H1 (cell line): ENCODE results near the gene CTDP1. TPM values are rescaled to one million over a fixed set of nuclear protein-coding genes. Genes with fewer than 3 reads are reported as not detected.

ENCODE experiments used
- HDAC2 ChIP-seq, 2 experiments: fragments of 300-600 bp in 1 of 2; sonication (generic) in 1 of 2; IDR thresholded peaks; 2 replicates each; pipeline ENCODE4 v1.6.1; 2011 to 2012; ENCODE audit warnings: low read depth in 2 of 2, low read length in 2 of 2, mild to moderate bottlenecking in 2 of 2, moderate library complexity in 2 of 2, borderline replicate concordance in 1 of 2, inconsistent platforms in 1 of 2
- MAFK ChIP-seq: IDR thresholded peaks from 2 replicates; pipeline ENCODE4 v1.6.1; 2012; ENCODE audit warnings: low read depth, mild to moderate bottlenecking, improper control_type of control experiment, low read length
- MAX ChIP-seq: IDR thresholded peaks from 2 replicates; pipeline ENCODE4 v1.6.1; 2012; ENCODE audit warnings: inconsistent platforms
- PHF8 ChIP-seq: fragments of 200-600 bp; sonication (generic); conservative IDR thresholded peaks from 2 replicates; pipeline ENCODE4 v1.7.1; 2012; ENCODE audit warnings: low read depth, mild to moderate bottlenecking, inconsistent platforms, low read length, moderate library complexity
- RAD21 ChIP-seq, 2 experiments: IDR thresholded peaks in 1 of 2; conservative IDR thresholded peaks in 1 of 2; 2 replicates each; pipeline ENCODE4 v1.6.1; 2011; ENCODE audit warnings: low read depth in 2 of 2, low read length in 2 of 2, improper control_type of control experiment in 1 of 2, inconsistent platforms in 1 of 2, mild to moderate bottlenecking in 1 of 2, moderate library complexity in 1 of 2
- TCF12 ChIP-seq: IDR thresholded peaks from 2 replicates; pipeline ENCODE4 v1.6.1; 2011; ENCODE audit warnings: low read depth, mild to moderate bottlenecking, low read length
- polyA plus RNA-seq, 7 experiments: library from polyadenylated mRNA; depleted of rRNA in 3 of 7; stranded (reverse) in 5 of 7; unstranded in 2 of 7; fragments of >200 nt in 5 of 7; fragments of 200-250 nt in 2 of 7; gene quantifications; 1 replicate in 5 of 7; 2 replicates in 1 of 7; 4 replicates in 1 of 7; pipeline versions ENCODE4 v1.2.1 to v1.2.3, GENCODE V29; 2011 to 2013; ENCODE audit warnings: missing spikeins in 2 of 7, mixed read lengths in 2 of 7
- total RNA-seq: library from RNA; stranded (reverse); fragmentation: NEBNext Ultra II Directional; extraction: Animal tissue kit (Norgen Biotek cat#: 25700); gene quantifications from 2 replicates; pipeline ENCODE4 v1.2.1, GENCODE V29; 2021

CTDP1 gene
- total and polyA plus RNA-seq, 2 of the 8 experiments (the other 6 are each of a cell fraction or from before 2014, with no cell fraction given), result 16.6 to 37.0 TPM

DNA sequence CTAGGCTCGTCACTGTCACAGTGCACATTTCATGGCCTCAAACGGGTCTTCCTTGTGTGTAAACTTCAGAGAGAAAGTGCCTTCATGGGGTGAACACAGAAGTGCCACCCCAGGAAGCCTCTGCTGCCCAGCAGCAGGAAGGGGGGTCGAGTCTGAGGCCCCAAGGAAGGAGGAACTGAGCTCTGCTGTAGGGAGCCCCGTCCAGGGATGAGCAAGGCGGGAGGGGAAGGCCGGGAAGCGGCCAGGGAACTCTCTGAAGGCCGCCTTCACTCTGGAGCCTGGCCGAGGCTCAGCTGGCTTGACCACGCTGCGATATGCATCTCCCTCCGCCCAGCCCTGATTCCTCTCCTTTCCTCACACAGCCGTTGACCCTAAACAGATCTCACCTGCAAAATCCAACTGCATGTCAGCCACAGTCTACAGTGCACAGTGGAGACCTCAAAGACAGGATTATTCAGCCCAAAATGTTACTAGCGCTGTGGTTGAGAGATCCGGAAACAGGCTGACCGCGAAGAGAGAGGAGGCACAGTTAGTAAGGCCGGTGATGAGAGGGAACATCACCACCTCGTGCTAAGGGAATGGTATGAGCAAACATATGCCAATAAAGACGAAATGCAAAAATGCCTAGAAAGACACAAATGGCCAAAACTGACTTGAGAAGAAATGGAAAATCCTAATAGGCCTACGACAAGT is 34.2 kb upstream of the CTDP1 start (continued):
- TF ChIP-seq HDAC2 (IDR thresholded peaks at IDR 0.05; ENCODE audit: borderline replicate concordance in 1 of 2, low read depth in 2 of 2, low read length in 2 of 2) (no peak), MAX (no peak), MAFK (no peak), RAD21 (IDR thresholded peaks at IDR 0.05 in 1 of 2, conservative IDR thresholded peaks at IDR 0.05 in 1 of 2; ENCODE audit: low read depth in 2 of 2, low read length in 2 of 2) (no peak), TCF12 (no peak), PHF8 (no peak)
